Measurements from ENCODE around the gene NPBWR2. TPM values are rescaled to one million over a fixed set of nuclear protein-coding genes. Genes with fewer than 3 reads are reported as not detected.

The NPBWR2 gene
- total RNA-seq, 1 donor from 2014 or later = not detected

DNA sequence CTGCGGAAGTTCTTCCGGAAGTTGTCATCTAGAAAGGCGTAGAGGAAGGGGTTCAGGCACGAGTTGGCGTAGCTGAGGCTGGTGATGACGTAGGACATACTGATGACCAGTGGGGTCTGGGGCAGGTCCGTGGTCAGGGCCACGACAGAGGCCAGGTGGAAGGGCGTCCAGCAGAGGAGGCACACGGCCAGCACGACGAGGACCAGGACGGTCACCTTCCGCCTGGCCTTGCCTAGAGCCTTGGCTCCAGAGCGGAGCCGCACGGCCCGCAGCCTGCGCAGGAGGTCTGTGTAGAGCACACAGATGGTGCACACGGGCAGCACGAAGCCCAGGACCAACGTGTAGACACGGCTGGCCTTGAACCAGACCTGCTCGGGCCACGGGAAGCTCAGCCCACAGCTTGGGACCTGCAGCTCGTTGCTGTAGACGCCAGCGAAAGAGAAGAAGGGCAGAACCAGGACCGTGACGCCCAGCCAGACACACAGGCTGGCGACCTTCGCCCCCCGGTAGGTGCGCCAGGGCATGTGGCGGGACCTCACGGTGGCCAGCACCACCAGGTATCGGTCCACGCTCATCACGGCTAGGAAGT lies 1.4 kb downstream of the NPBWR2 start:
- DNase-seq (ENCODE audit: extremely low read depth, low read depth, low spot score) = no peak

- DNase-seq (ENCODE audit: extremely low read depth, low read depth, low spot score) = no peak
Measured at GRCh38 chr20:64104667-64105451, 2.5 kb downstream of the NPBWR2 start.

GRCh38 chr20:64103871-64104666 lies 3.3 kb downstream of the NPBWR2 start:
- DNase-seq (ENCODE audit: extremely low read depth, low read depth, low spot score) = no peak

DNA sequence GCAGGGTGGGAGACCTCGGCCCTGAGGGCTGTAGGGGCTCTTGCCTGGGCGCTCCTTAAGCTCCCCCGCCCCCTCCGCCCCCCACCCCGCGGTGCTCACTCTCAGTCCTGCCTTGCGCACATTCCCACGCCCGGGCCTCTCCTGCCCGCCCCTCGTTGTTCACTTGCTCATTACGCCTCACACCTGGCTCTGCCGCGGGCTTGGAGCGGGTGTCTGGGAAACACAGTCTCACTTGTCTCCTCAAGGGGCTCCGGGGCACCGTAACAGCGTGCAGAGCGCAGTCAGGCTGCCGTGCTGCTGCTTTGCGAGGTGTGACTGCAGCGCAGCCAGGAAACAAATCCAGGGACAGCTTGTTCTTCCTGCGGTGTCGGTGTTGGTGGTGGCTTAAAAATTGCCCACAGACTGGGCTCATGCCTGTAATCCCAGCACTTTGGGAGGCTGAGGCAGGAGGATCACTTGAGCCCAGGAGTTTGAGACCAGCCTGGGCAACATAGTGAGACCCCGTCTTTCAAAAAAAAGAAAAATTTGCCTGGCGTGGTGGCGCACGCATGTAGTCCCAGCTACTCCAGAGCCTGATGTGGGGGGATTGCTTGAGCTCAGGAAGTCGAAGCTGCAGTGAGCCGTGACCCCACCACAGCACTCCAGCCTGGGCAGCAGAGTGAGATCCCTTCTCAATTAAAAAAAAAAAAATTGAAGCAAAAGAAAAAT lies 4.6 kb downstream of the NPBWR2 start:
- DNase-seq (ENCODE audit: extremely low read depth, low read depth, low spot score) = no peak

GRCh38 chr20:64101731-64102621 lies 5.4 kb downstream of the NPBWR2 start:
- DNase-seq (ENCODE audit: extremely low read depth, low read depth, low spot score) = no peak

- DNase-seq (ENCODE audit: extremely low read depth, low read depth, low spot score) = no peak
Measured at GRCh38 chr20:64100946-64101688, 6.2 kb downstream of the NPBWR2 start.

- no peak for DNase-seq (ENCODE audit: extremely low read depth, low read depth, low spot score)
Measured at GRCh38 chr20:64100566-64100888, 6.8 kb downstream of the NPBWR2 start.

- no peak for DNase-seq (ENCODE audit: extremely low read depth, low read depth, low spot score)
Measured at GRCh38 chr20:64099880-64100565, 7.3 kb downstream of the NPBWR2 start.

GRCh38 chr20:64099086-64099786 lies 8.1 kb downstream of the NPBWR2 start:
- no peak for DNase-seq (ENCODE audit: extremely low read depth, low read depth, low spot score)

GRCh38 chr20:64098471-64099013 lies 8.8 kb downstream of the NPBWR2 start:
- no peak for DNase-seq (ENCODE audit: extremely low read depth, low read depth, low spot score)

DNA sequence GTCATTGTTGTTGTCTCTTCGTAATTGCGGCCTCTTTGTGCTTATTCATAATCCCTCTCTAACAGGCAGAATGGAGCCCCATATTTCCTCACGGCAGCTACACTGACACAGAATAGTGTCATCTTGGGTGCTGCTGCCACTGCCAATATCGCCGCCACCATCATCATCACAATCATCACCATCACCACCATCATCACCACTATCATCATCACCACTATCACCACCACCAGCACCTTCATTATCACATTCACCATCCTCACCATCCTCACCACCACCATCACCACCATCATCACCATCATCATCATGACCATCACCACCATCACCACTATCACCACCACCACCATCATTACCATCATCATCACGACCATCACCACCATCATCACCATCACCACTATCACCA lies 10.8 kb downstream of the NPBWR2 start:
- DNase-seq (ENCODE audit: extremely low read depth, low read depth, low spot score) = no peak

DNA sequence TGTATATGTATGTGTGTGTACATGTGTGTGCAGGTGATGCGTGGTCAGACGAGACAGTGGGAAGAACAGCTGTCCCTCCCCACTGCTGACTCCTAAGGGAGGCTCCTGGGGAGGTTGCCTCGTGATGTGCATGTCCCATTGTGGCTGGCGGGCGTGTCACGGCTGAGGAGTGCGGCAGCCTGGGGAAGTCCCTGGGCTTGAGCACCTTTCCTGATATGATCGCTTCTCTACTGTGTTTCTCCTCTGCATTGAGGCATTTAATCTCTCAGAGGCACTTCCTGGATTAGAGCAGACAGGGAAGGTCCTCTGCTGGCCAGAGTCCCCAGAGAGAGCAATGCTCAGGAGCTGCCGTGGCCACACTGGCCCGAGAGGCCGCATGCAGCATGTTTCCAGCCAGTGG lies 11.4 kb downstream of the NPBWR2 start:
- DNase-seq (ENCODE audit: extremely low read depth, low read depth, low spot score) = no peak

GRCh38 chr20:64095455-64095854 lies 11.9 kb downstream of the NPBWR2 start:
- no peak for DNase-seq (ENCODE audit: extremely low read depth, low read depth, low spot score)

- no peak for DNase-seq (ENCODE audit: extremely low read depth, low read depth, low spot score)
Measured at GRCh38 chr20:64093013-64093503, 14.3 kb downstream of the NPBWR2 start.

DNA sequence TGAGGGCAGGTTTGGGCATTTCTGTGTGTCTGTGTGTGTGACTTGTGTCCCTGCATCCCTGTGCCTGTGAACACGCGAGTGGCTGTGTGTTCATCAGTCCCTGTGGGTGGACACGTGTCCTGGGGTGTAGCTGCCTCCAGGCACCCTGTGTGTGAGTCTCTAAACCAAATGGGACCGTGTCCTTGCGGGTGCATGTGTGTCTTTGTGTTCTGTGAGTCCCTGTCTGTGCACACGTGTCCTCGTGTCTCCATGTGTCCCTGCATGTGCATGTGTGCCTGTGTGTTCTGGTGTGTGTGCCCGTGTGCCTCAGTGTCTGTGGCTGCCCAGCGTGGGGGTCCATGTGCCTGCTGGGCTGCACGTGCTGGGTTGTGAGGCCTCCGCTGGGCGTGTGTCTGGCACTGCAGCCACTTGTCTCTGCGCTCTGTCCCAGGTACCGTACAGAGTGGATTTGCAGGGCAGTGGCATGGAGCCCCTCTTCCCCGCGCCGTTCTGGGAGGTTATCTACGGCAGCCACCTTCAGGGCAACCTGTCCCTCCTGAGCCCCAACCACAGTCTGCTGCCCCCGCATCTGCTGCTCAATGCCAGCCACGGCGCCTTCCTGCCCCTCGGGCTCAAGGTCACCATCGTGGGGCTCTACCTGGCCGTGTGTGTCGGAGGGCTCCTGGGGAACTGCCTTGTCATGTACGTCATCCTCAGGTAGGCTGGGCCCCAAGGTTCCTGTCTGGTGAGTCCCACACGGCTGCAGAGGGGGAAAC lies 14.9 kb downstream of the NPBWR2 start:
- no peak for DNase-seq (ENCODE audit: extremely low read depth, low read depth, low spot score)

- no peak for DNase-seq (ENCODE audit: extremely low read depth, low read depth, low spot score)
Measured at GRCh38 chr20:64091770-64092169, 15.6 kb downstream of the NPBWR2 start.

DNA sequence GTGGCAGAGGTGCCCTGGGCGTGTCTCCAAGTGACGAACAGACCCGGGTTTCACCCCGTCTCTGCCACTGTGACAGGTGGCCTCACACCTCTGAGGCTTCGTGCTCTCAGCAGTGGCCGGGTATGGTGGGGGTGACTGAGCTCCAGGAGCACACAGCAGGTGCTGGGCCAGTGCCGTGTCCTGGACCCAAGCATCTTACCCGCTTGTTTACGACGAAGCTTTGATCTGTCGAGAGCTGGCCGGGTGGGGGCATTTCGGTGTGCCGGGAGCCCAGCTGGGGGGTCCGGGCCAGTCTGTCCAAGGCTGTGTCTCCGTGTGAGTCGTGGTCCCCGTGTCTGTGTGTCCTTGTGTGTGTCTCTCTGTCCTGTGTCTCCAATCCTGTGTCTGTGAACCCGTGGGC lies 16.0 kb downstream of the NPBWR2 start:
- no peak for DNase-seq (ENCODE audit: extremely low read depth, low read depth, low spot score)

All from glomerular endothelial cell (primary cell).